ENCODE results near the gene OR13F1.

DNA sequence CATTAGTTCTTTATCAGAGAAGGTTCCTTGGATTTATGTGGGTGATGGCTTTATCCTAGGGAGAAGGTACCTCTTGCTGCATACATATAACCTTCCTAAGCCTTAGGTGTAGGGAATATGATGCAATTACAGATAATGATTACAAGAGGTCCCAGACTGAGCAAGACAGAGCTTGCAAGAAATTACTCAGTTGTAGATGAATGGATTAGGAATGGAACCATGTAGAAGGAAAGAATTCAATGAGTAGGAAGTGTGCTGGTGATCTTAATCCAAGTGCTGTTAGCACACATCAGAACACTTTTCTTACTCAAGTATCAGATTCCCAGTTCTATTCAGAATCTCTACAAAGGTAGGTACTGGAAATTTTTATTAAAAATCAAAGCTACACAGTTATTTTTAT lies 2.5 kb downstream of the OR13F1 start:
- no peak for TF ChIP-seq EZH2 (IDR thresholded peaks at IDR 0.05)
- TF ChIP-seq POLR2AphosphoS5 (IDR thresholded peaks at IDR 0.05; ENCODE audit: borderline replicate concordance, low read depth, low read length) = no peak
